Measurements from ENCODE around the gene LRRC45. TPM values are rescaled to one million over a fixed set of nuclear protein-coding genes. Genes with fewer than 3 reads are reported as not detected.

LRRC45 gene
- total and polyA plus RNA-seq, 2 donors (not counting 1 experiment from before 2014, with no cell fraction given): 2.3 to 9.9 TPM

DNA sequence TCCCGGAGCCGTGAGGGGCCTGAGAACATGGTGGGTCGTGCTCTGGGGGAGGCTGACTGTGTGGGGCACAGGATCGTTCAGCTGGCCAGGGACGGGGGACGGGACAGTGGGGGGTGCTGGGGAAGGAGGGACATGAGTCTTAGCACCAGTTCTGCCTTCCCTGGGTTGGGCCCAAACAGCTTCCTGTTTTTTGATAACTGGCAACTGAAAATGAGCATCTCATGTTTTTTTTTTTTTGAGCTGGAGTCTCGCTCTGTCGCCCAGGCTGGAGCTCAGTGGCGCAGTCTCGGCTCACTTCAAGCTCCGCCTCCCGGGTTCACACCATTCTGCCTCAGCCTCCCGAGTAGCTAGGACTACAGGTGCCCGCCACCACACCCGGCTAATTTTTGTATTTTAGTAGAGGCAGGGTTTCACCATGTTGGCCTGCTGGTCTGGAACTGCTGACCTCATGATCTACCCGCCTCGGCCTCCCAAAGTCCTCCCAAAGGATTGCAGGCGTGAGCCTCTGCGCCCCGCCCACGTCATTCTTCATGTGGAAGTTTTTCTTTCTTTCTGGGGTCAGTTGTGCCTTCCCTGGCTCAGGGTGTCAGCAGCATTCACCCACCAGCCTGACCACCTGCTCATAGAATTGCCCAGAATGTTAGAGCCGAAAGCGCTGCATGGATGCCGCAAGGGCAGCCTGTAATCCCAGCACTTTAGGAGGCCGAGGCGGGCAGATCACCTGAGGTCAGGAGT, 39.3 kb upstream of the LRRC45 start:
- TF ChIP-seq EZH2 (IDR thresholded peaks at IDR 0.05; ENCODE audit: low read length, missing control alignments) (no peak), CTCF (conservative IDR thresholded peaks at IDR 0.05 in 1 of 2, IDR thresholded peaks at IDR 0.05 in 1 of 2; ENCODE audit: low read depth in 1 of 2, low read length in 2 of 2) (no peak)
- Histone ChIP-seq H3K4me3 (replicated peaks in 1 of 4; ENCODE audit: control extremely low read depth in 1 of 4, insufficient read depth in 1 of 4, low read depth in 3 of 4, low read length in 4 of 4) (no peak overlapping the region), H3K27me3 (ENCODE audit: control insufficient read depth, insufficient read depth, low read length) (no peaks in the 10 kb centered on the region), H3K36me3 (ENCODE audit: control insufficient read depth, insufficient read depth, low read length) (peaks cover 19% of the 10 kb centered on the region), H3K79me2 (ENCODE audit: control insufficient read depth, insufficient read depth, low read length) (no peaks in the 10 kb centered on the region), H3K4me1 (ENCODE audit: control insufficient read depth, extremely low read depth, insufficient read depth, low read length) (no peaks in the 10 kb centered on the region), H3K9ac (ENCODE audit: insufficient read depth, low read length) (no peak overlapping the region), H3K4me2 (ENCODE audit: extremely low read depth, insufficient read depth, low read length) (no peak overlapping the region), H4K20me1 (ENCODE audit: control insufficient read depth, extremely low read depth, insufficient read depth, low read length) (no peaks in the 10 kb centered on the region), H3K9me3 (ENCODE audit: control insufficient read depth, insufficient read depth, low read depth, low read length) (no peaks in the 10 kb centered on the region), H2AFZ (ENCODE audit: low read length) (no peak overlapping the region), H3K27ac (ENCODE audit: insufficient read depth, low read length) (no peak overlapping the region)
- no peak for DNase-seq (ENCODE audit: low read depth in 2 of 2)

GRCh38 chr17:81984773-81985410, 38.2 kb upstream of the LRRC45 start:
- peaks cover 19% of the 10 kb centered on the region for H3K36me3 ChIP-seq (ENCODE audit: control insufficient read depth, insufficient read depth, low read length)
- H2AFZ ChIP-seq (ENCODE audit: low read length): no peak overlapping the region
- TF ChIP-seq EZH2 (IDR thresholded peaks at IDR 0.05; ENCODE audit: low read length, missing control alignments) (no peak), CTCF (conservative IDR thresholded peaks at IDR 0.05 in 1 of 2, IDR thresholded peaks at IDR 0.05 in 1 of 2; ENCODE audit: low read depth in 1 of 2, low read length in 2 of 2) (no peak)

DNA sequence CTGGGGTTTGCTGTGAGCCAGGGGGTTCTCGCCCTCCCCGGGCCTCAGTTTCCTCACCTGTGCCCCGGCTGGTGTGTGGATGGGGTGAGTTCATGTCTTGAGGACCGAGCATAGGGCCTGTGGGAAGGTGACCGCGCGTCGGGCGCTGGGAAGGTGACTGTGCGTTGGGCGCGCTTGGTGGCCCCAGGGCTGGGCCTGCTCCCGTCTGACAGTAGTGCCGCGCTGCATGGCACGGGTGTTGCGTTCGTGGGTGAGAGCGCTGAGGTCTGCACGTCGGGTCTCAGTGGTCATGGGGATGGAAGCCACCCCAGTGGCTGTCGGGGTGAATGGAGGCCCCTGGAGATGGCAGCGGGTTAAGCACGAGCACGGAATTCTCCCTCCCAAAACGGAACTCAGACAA, 36.5 kb upstream of the LRRC45 start:
- H2AFZ ChIP-seq (ENCODE audit: low read length): no peak overlapping the region
- H3K27me3 ChIP-seq (ENCODE audit: control insufficient read depth, insufficient read depth, low read length): no peaks in the 10 kb centered on the region
- H3K4me2 ChIP-seq (ENCODE audit: extremely low read depth, insufficient read depth, low read length): no peak overlapping the region
- TF ChIP-seq CTCF (conservative IDR thresholded peaks at IDR 0.05 in 1 of 2, IDR thresholded peaks at IDR 0.05 in 1 of 2; ENCODE audit: low read depth in 1 of 2, low read length in 2 of 2): no peak
- TF ChIP-seq EZH2 (IDR thresholded peaks at IDR 0.05; ENCODE audit: low read length, missing control alignments): no peak
- no peak overlapping the region for H3K4me3 ChIP-seq (replicated peaks in 1 of 4; ENCODE audit: control extremely low read depth in 1 of 4, insufficient read depth in 1 of 4, low read depth in 3 of 4, low read length in 4 of 4)
- no peaks in the 10 kb centered on the region for H3K9me3 ChIP-seq (ENCODE audit: control insufficient read depth, insufficient read depth, low read depth, low read length)
- H3K36me3 ChIP-seq (ENCODE audit: control insufficient read depth, insufficient read depth, low read length): peaks cover 17% of the 10 kb centered on the region
- no peak overlapping the region for H3K27ac ChIP-seq (ENCODE audit: insufficient read depth, low read length)
- no peaks in the 10 kb centered on the region for H3K79me2 ChIP-seq (ENCODE audit: control insufficient read depth, insufficient read depth, low read length)
- no peak overlapping the region for H3K9ac ChIP-seq (ENCODE audit: insufficient read depth, low read length)
- H4K20me1 ChIP-seq (ENCODE audit: control insufficient read depth, extremely low read depth, insufficient read depth, low read length): no peaks in the 10 kb centered on the region
- DNase-seq (ENCODE audit: low read depth in 2 of 2): no peak
- peaks cover 5% of the 10 kb centered on the region for H3K4me1 ChIP-seq (ENCODE audit: control insufficient read depth, extremely low read depth, insufficient read depth, low read length)

More at GRCh38 chr17:81984773-81985410, 38.2 kb upstream of the LRRC45 start:
- Histone ChIP-seq H3K27me3 (ENCODE audit: control insufficient read depth, insufficient read depth, low read length) (no peaks in the 10 kb centered on the region), H4K20me1 (ENCODE audit: control insufficient read depth, extremely low read depth, insufficient read depth, low read length) (no peaks in the 10 kb centered on the region), H3K4me1 (ENCODE audit: control insufficient read depth, extremely low read depth, insufficient read depth, low read length) (no peaks in the 10 kb centered on the region), H3K27ac (ENCODE audit: insufficient read depth, low read length) (no peak overlapping the region), H3K9ac (ENCODE audit: insufficient read depth, low read length) (no peak overlapping the region), H3K79me2 (ENCODE audit: control insufficient read depth, insufficient read depth, low read length) (no peaks in the 10 kb centered on the region), H3K4me3 (replicated peaks in 1 of 4; ENCODE audit: control extremely low read depth in 1 of 4, insufficient read depth in 1 of 4, low read depth in 3 of 4, low read length in 4 of 4) (no peak overlapping the region), H3K9me3 (ENCODE audit: control insufficient read depth, insufficient read depth, low read depth, low read length) (no peaks in the 10 kb centered on the region), H3K4me2 (ENCODE audit: extremely low read depth, insufficient read depth, low read length) (no peak overlapping the region)
- no peak for DNase-seq (ENCODE audit: low read depth in 2 of 2)
